Ovary (tissue), 9 donors: ENCODE results near the gene PCDHGA8. TPM values are rescaled to one million over a fixed set of nuclear protein-coding genes. Genes with fewer than 3 reads are reported as not detected.
"Not testable (repeated sequence)": the region's sequence is repeated elsewhere in the genome, so short reads cannot be mapped to it uniquely, and the experiment has no call there.

Experiments
- DNase-seq, 5 donors: peaks; one replicate each; pipeline ENCODE4 v3.0.0-alpha.2; 2019 to 2020
- H3K27ac ChIP-seq, 2 donors: fragments of 200-600 bp; one replicate each; pipeline versions ENCODE4 v1.5.1 to v1.8.0; 2019 to 2022
- H3K27me3 ChIP-seq: fragments of 200-600 bp; one replicate; pipeline ENCODE4 v1.8.0; 2022
- H3K36me3 ChIP-seq: fragments of 200-600 bp; sonication (generic); one replicate; pipeline ENCODE4 v1.5.1; 2019
- H3K4me1 ChIP-seq: one replicate; pipeline ENCODE4 v1.8.1; 2013; ENCODE audit warnings: mild to moderate bottlenecking, moderate library complexity; ENCODE audit not compliant: insufficient read depth
- H3K4me3 ChIP-seq: fragments of 200-600 bp; sonication (generic); one replicate; pipeline ENCODE4 v1.5.1; 2017
- H3K9me3 ChIP-seq, 2 donors: fragments of 200-600 bp in 1 of 2; sonication (generic) in 1 of 2; one replicate each; pipeline versions ENCODE4 v1.5.1 to v1.8.1; 2013 to 2019; ENCODE audit warnings: mild to moderate bottlenecking in 1 of 2, moderate library complexity in 1 of 2
- CTCF ChIP-seq, 3 donors: fragments of 450-650 bp in 2 of 3; fragments of 200-600 bp in 1 of 3; IDR thresholded peaks; one replicate each; pipeline versions ENCODE4 v1.5.1 to v1.8.0; 2016 to 2022; ENCODE audit warnings: antibody characterized with exemption in 3 of 3, mild to moderate bottlenecking in 1 of 3
- EP300 ChIP-seq: sonication (generic); formaldehyde crosslinking; IDR thresholded peaks from one replicate; pipeline ENCODE4 v1.6.1; 2017; ENCODE audit warnings: antibody characterized with exemption
- POLR2A ChIP-seq: fragments of 450-650 bp; IDR thresholded peaks from one replicate; pipeline ENCODE4 v1.6.1; 2017; ENCODE audit warnings: antibody characterized with exemption, mild to moderate bottlenecking, moderate library complexity
- WGBS, 3 donors: extraction: QIAGEN DNeasy Blood & Tissue Kit in 1 of 3; methylation state at CpG; one replicate each; pipeline versions ENCODE4 v1.1.5 to v1.1.7; 2013 to 2017; 5-methylcytosine and 5-hydroxymethylcytosine counted together
- intact Hi-C, 4 donors: fragments of 100-400 bp; cut with DNase I; formaldehyde crosslinking; loops; one replicate each; pipeline versions ENCODE4 v1.11.0 to v1.15.1; 2022 to 2023
- polyA plus RNA-seq, 2 donors: library from polyadenylated mRNA; stranded (reverse); fragments of 200-250 nt in 1 of 2; fragments of 350-450 nt in 1 of 2; fragmentation: Illumina TruSeq in 1 of 2; extraction: RNeasy Lipid Tissue Mini Kit (QIAGEN cat#74804) in 1 of 2; gene quantifications; one replicate each; pipeline ENCODE4 v1.2.3, GENCODE V29; 2013 to 2014
- total RNA-seq, 7 donors: library from RNA; depleted of rRNA in 2 of 7; stranded (reverse); fragments of >200 nt in 2 of 7; fragmentation: NEBNext Ultra II Directional in 3 of 7; extraction: Animal tissue kit (Norgen Biotek cat#: 25700) in 3 of 7; gene quantifications; one replicate each; pipeline versions ENCODE4 v1.1.0 to v1.2.4, GENCODE V29; 2016 to 2023
- donor health status: DM: no; HTN: no; CAD: no; lungs with moderate emphysema.
- donor health status: DM: no; HTN: no; CAD: no.
- donor health status: Bipolar disorder and iron deficiency.
- donor health status: DM: yes; HTN: yes; CAD: no.
- donor health status: DM: no; HTN: no; CAD: no.
- donor health status: DM: yes; HTN: yes; CAD: no.

Gene PCDHGA8
- total and polyA plus RNA-seq, 9 donors = 0.37 to 7.6 (median 3.6) TPM

- 45 to 55% (median 47%) methylated on average over 10 of the region's 10 CpGs for WGBS, 3 donors
- H3K4me1 ChIP-seq = no peaks in the 10 kb centered on the region
- no peak overlapping the region for H3K27ac ChIP-seq
- intact Hi-C loops = loop anchor here in 1 of 4 donors (1.0 kb wide), 1 partner anchor 7 kb away; no protein-coding TSS in a partner anchor
- no peak for TF ChIP-seq POLR2A
- H3K36me3 ChIP-seq = no peaks in the 10 kb centered on the region
- no peak overlapping the region for H3K4me3 ChIP-seq
- no peak for DNase-seq
- H3K9me3 ChIP-seq = peaks cover 19 to 57% of the 10 kb centered on the region in 2 donors
- H3K27me3 ChIP-seq = no peaks in the 10 kb centered on the region
Observed at GRCh38 chr5:141388661-141389060, 3.8 kb upstream of the PCDHGA8 start.

- H3K9me3 ChIP-seq = peaks cover 15 to 61% of the 10 kb centered on the region in 2 donors
Observed at GRCh38 chr5:141389153-141390042, 3.0 kb upstream of the PCDHGA8 start.

GRCh38 chr5:141393267-141393666, 834 bp downstream of the PCDHGA8 start:
- H3K9me3 ChIP-seq = peaks cover 9 to 48% of the 10 kb centered on the region in 2 donors
- H3K27ac ChIP-seq = no peak overlapping the region
- DNase-seq = no peak
- H3K36me3 ChIP-seq = no peaks in the 10 kb centered on the region
- intact Hi-C loops = loop anchor here in 1 of 4 donors (10.0 kb wide), 1 partner anchor 162 kb away; no protein-coding TSS in a partner anchor
- H3K4me1 ChIP-seq = no peaks in the 10 kb centered on the region
- no peak for TF ChIP-seq CTCF (IDR thresholded peaks at IDR 0.05)
- WGBS, 3 donors = 30 to 44% (median 30%) methylated on average over 21 of the region's 21 CpGs
- no peak overlapping the region for H3K4me3 ChIP-seq
- H3K27me3 ChIP-seq = no peaks in the 10 kb centered on the region

More at GRCh38 chr5:141389153-141390042, 3.0 kb upstream of the PCDHGA8 start:
- WGBS, 3 donors = 30 to 46% (median 32%) methylated on average over 50 to 77 of the region's 77 CpGs
- TF ChIP-seq EP300 (no peak), POLR2A (no peak), CTCF (IDR thresholded peaks at IDR 0.05) (no peak)
- intact Hi-C loops = loop anchor here in 2 of 4 donors (1.0 to 10.0 kb wide), 2 partner anchors 8 to 165 kb away; no protein-coding TSS in a partner anchor
- Histone ChIP-seq H3K27me3 (no peaks in the 10 kb centered on the region), H3K36me3 (no peaks in the 10 kb centered on the region), H3K4me1 (no peaks in the 10 kb centered on the region), H3K4me3 (no peak overlapping the region), H3K27ac (no peak overlapping the region)
- DNase-seq = no peak

- H3K4me3 ChIP-seq, H3K27ac ChIP-seq, H3K36me3 ChIP-seq, H3K27me3 ChIP-seq, H3K4me1 ChIP-seq, DNase-seq: not testable (repeated sequence)
- peaks cover 14 to 44% of the 10 kb centered on the region in 2 donors for H3K9me3 ChIP-seq
- WGBS, 3 donors = 29 to 46% (median 39%) methylated on average over 44 to 49 of the region's 53 CpGs
- intact Hi-C loops = loop anchor here in 1 of 4 donors (10.0 kb wide), 1 partner anchor 160 kb away; no protein-coding TSS in a partner anchor
Observed at GRCh38 chr5:141394401-141395187, 2.2 kb downstream of the PCDHGA8 start.

- WGBS, 3 donors = 5 to 7% (median 7%) methylated on average over 25 to 30 of the region's 43 CpGs
- peak in 3 of 5 donors; percentile 43 to 57 (median 44) for DNase-seq
- peak in 1 of 3 donors; percentile 37 for TF ChIP-seq CTCF (IDR thresholded peaks at IDR 0.05)
- Histone ChIP-seq H3K4me3 (peak within 1 kb of the TSS; percentile 11), H3K9me3 (peaks cover 13 to 39% of the 10 kb centered on the region in 2 donors)
- H3K36me3 ChIP-seq, H3K4me1 ChIP-seq, H3K27ac ChIP-seq, H3K27me3 ChIP-seq: not testable (repeated sequence)
- intact Hi-C loops = loop anchor here in 1 of 4 donors (10.0 kb wide), 1 partner anchor 157 kb away; no protein-coding TSS in a partner anchor
Observed at GRCh38 chr5:141397756-141398551, 5.5 kb downstream of the PCDHGA8 start, which contains the start of gene PCDHGB5. Gene PCDHGB5, plus strand, starts transcription at chr5:141397947. Its CDS starts 181 bp downstream, at chr5:141398128.
